Measurements from ENCODE around the gene HDAC5.

Gene HDAC5

DNA sequence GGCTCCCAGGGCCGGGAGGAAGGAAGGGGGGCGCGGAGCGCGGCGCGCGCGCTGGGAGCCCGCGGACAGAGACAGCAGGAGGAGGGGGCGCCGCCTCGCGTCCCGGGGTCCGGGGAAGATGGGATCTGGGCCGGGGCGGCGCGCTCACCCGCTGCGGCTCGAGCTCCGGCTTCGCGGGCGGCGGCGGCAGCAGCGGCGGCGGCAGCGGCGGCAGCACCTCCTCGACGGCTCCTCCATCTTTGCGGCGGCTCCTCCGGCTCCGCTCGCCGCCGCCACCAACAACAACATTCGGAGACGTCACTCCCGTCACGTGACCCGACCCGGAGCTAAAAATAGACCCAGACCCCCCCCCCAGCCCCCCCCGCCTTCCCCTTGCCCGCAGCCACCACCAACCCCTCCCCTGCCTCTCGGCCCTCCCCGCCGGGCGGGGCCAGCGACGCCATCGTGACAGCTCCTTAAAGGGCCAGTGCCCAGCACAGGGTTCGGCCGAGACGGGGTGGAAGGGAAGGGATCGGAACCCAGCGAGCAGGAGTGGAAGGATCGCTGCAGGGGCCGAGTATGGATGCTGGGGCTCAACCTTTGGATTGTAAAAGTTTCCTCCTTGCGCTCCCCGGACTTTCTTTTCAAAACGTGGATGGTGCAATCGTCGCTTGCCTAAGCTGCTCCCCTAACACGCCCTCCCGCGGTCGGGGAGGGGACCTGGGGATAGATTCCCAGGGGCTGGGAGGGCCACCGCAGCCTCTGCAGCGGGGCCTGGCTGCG is at the start of gene HDAC5:
TSS of gene HDAC5 (minus strand) at position 286 of the 762 bp plus-strand sequence. CDS start 6,126 bp downstream, outside the sequence.
- peak; percentile 63 for DNase-seq (ENCODE audit: low read depth)
- TF ChIP-seq, protein P1, sequence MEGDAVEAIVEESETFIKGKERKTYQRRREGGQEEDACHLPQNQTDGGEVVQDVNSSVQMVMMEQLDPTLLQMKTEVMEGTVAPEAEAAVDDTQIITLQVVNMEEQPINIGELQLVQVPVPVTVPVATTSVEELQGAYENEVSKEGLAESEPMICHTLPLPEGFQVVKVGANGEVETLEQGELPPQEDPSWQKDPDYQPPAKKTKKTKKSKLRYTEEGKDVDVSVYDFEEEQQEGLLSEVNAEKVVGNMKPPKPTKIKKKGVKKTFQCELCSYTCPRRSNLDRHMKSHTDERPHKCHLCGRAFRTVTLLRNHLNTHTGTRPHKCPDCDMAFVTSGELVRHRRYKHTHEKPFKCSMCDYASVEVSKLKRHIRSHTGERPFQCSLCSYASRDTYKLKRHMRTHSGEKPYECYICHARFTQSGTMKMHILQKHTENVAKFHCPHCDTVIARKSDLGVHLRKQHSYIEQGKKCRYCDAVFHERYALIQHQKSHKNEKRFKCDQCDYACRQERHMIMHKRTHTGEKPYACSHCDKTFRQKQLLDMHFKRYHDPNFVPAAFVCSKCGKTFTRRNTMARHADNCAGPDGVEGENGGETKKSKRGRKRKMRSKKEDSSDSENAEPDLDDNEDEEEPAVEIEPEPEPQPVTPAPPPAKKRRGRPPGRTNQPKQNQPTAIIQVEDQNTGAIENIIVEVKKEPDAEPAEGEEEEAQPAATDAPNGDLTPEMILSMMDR (IDR thresholded peaks at IDR 0.05; ENCODE audit: control insufficient read depth, extremely low read depth, insufficient read depth): peak; percentile 31; the same call in 1 of the 2 replicates
- peak within 1 kb of the TSS; percentile 70 for H3K4me3 ChIP-seq (ENCODE audit: low read depth, low read length)

DNA sequence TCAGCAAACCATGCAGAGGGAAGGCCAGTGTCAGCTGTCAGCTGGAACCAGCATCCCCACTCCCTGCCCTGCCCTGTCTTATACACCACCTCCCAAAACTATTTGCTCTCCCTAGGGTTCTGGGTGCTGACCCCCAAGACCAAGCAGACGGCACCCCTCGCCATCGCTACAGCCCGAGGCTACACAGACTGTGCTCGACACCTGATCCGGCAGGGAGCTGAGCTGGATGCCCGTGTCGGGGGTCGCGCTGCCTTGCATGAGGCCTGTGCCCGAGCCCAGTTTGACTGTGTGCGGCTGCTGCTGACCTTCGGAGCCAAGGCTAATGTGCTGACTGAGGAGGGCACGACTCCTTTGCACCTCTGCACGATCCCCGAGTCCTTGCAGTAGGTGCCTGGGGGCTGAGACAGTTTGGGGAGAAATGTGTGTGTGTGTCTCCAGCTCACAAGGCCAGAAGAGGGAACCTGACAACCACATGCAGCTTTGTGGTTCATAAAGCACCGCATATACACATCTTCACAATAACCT is 48.6 kb upstream of the HDAC5 start:
- no peak overlapping the region for H3K4me3 ChIP-seq (ENCODE audit: low read depth, low read length)
- DNase-seq (ENCODE audit: low read depth): no peak
- TF ChIP-seq, protein P1 (IDR thresholded peaks at IDR 0.05; ENCODE audit: control insufficient read depth, extremely low read depth, insufficient read depth): no peak

DNA sequence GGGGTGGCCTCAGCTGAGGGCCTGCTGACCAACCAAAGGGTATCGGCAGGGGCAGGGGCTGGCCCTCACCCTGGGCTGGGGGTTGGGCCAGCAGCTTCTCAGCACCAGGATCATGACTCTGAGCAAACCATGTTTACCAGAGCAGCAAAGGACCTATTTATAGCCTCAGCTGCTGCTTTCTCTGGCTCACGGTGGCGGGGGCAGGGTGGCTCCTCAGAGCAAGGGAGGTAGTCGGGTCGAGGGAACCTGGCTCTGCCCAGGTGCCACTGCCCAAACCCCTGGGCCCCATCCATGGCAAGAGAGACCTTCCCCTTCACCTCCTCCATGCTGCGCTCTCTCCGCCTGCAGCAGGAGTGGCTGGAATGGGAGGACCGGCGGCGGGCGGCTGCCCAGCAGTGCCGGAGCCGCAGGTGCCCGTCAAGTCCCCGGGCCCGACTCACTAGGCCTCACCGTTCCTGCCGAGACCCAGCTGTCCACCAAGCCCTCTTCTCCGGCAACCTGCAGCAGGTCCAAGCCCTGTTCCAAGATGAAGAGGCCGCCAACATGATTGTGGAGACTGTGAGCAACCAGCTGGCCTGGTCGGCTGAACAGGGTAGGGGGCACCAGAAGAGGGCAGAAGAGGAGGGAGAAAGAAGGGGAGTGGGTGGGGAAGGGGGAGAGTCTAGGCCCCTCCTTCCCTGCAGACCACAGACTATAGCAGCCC is 47.2 kb upstream of the HDAC5 start, which contains the start of gene ASB16:
TSS of gene ASB16 (plus strand) at position 206 of the 703 bp plus-strand sequence. CDS start at position 292, 86 bp downstream.
- TF ChIP-seq, protein P1 (IDR thresholded peaks at IDR 0.05; ENCODE audit: control insufficient read depth, extremely low read depth, insufficient read depth): no peak
- no peak for DNase-seq (ENCODE audit: low read depth)

DNA sequence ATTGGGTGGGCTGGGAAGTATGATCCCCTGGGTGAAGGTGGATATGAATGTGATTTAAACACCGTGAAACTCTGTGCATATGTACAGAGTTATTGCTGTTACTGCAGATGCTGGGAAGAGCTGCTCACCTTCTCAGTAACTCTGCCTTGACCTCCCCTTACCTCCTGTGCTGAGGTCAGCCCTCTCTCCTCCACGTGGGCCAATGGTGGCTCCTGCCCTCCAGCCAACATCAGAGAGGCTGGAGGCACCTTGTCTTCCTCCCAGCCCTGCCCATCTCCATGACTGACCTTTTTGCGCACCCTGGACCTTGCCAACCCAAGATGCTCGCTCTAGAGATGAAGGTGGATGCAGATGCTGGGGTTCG is 46.7 kb upstream of the HDAC5 start:
- TF ChIP-seq, protein P1 (IDR thresholded peaks at IDR 0.05; ENCODE audit: control insufficient read depth, extremely low read depth, insufficient read depth): no peak
- no peak overlapping the region for H3K4me3 ChIP-seq (ENCODE audit: low read depth, low read length)
- no peak for DNase-seq (ENCODE audit: low read depth)

More for the DNA sequence above, 47.2 kb upstream of the HDAC5 start, which contains the start of gene ASB16:
- H3K4me3 ChIP-seq (ENCODE audit: low read depth, low read length): no peak within 1 kb of the TSS

DNA sequence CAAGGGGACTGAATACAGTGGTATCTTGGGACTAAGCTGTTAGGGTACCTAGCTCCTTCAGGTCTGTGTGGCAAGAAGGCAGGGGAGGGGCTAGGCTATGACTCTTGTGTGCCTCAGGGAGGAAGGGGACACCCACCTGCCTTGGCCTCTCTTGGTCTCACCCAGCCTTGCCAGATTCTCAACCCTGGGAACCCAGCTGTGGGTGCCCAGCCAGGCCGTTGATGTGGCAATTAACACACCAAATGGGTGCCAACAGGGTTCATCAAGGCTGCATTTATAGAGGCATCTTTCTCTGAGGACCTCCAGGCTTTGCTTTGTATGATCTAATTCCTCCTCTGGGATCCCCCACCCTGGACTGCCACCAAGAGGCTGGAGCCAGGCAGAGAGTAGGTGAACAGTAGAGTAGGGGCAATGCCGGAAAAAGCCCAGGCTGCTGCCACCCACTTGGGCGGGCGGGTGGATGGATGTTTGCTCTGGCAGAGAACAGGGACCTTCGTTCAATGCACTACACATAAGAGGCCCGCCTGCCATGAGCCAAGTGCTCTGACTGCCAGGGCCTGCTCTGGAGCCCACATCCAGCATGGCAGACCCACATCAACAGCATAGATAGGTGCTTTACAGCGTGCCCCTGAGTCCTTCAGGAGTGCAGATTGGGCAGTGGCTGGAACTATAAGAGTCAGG is 43.9 kb upstream of the HDAC5 start:
- no peak overlapping the region for H3K4me3 ChIP-seq (ENCODE audit: low read depth, low read length)
- no peak for DNase-seq (ENCODE audit: low read depth)
- TF ChIP-seq, protein P1 (IDR thresholded peaks at IDR 0.05; ENCODE audit: control insufficient read depth, extremely low read depth, insufficient read depth): no peak

DNA sequence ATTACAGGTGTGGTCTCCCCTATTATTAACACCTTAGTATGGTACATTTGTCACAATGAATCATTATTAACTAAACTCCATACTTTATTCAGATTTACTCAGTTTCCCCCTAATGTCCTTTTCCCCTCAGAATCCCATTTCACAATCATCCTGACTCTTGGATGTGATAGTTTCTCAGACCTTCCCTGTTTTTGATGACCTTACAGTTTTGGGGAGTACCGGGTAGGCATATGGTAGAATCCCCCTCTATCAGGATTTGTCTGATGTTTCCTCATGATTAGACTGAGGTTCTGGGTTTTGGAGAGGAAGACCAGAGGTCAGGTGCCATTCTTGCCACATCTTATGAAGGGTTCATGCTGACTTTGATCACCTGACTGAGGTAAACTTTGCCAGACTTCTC is 41.0 kb upstream of the HDAC5 start:
- H3K4me3 ChIP-seq (ENCODE audit: low read depth, low read length): no peak overlapping the region
- TF ChIP-seq, protein P1 (IDR thresholded peaks at IDR 0.05; ENCODE audit: control insufficient read depth, extremely low read depth, insufficient read depth): no peak
- no peak for DNase-seq (ENCODE audit: low read depth)
